Measurements from ENCODE around the gene ASPDH. TPM values are rescaled to one million over a fixed set of nuclear protein-coding genes. Genes with fewer than 3 reads are reported as not detected.

The ASPDH gene
- total and polyA plus RNA-seq, 2 of the 4 experiments (the other 2 are of a cell fraction), result not detected

GRCh38 chr19:50548191-50549058, 34.7 kb upstream of the ASPDH start (continued):
- TF ChIP-seq NFE2L2 (IDR thresholded peaks at IDR 0.05; ENCODE audit: low read depth, low read length), result no peak

DNA sequence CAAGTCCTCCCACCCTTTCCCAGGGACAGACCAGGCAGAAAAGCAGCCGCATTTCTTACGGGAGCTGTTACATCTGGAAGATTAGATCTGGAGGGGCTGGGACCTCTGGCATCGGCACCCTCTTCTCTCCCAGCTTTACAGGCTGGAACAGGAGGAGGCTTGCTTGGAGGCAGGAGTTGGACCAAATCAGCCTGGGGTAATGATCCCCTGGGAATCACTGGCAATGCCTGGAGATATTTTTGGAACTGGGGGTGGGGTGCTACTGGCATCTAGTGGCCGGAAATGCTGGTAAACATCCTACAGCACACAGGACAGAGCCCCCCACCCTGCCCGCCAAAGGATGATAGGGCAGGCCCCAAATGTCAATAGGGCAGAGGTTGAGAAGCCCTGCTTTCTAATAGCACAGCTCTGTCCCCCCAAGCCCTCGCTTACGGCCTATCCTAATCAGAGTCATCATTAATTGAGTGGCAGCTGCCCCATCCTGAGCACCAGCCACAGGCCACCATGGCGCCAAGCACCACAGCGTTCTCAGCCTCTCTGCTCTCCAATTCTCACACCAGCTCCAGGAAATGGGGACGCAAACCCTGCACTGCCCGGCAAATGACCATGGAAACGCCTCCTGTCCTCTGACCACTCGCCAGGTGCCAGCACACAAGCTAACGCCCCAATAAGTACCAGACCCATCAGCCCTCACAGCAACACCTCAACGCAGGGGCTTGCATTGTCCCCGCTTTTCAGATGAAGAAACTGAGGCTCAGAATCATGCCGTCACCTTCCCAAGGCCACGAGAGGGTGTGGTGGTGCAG, 33.9 kb upstream of the ASPDH start:
- Histone ChIP-seq H3K4me1 (ENCODE audit: control insufficient read depth, insufficient read depth, low read length) (no peaks in the 10 kb centered on the region; the same call in 1 of the 2 replicates), H3K9ac (ENCODE audit: low read depth, low read length) (no peak overlapping the region), H3K79me1 (ENCODE audit: low read depth in 1 of 2, low read length in 2 of 2) (no peaks in the 10 kb centered on the region), H4K91ac (ENCODE audit: insufficient read depth, low read depth, low read length) (no peak overlapping the region), H3K4ac (ENCODE audit: low read depth, low read length) (no peak overlapping the region), H2AK9ac (replicated peaks; ENCODE audit: low read depth, low read length, poor library complexity) (no peak overlapping the region), H3K9me3 (ENCODE audit: control insufficient read depth, insufficient read depth, low read length) (no peaks in the 10 kb centered on the region), H3K23ac (ENCODE audit: low read depth, low read length) (no peak overlapping the region), H3K4me3 (ENCODE audit: insufficient read depth, low read depth, low read length) (no peak overlapping the region), H3K9me1 (ENCODE audit: insufficient read depth, low read length) (no peaks in the 10 kb centered on the region), H2BK20ac (ENCODE audit: low read depth, low read length) (no peak overlapping the region), H3K18ac (ENCODE audit: low read depth, low read length) (no peak overlapping the region), H3K4me2 (ENCODE audit: low read depth, low read length) (no peak overlapping the region), H4K5ac (ENCODE audit: low read depth, low read length) (no peak overlapping the region), H4K8ac (ENCODE audit: low read depth in 2 of 2, low read length in 2 of 2) (no peak overlapping the region), H3K27me3 (ENCODE audit: control insufficient read depth, insufficient read depth, low read length) (peaks cover 21% of the 10 kb centered on the region), H4K20me1 (ENCODE audit: insufficient read depth, low read length) (no peaks in the 10 kb centered on the region), H2BK5ac (ENCODE audit: low read depth, low read length, poor library complexity, severe bottlenecking) (no peak overlapping the region), H2AK5ac (ENCODE audit: low read depth, low read length) (no peak overlapping the region), H3K27ac (ENCODE audit: insufficient read depth, low read length) (no peak overlapping the region), H2BK120ac (ENCODE audit: low read depth, low read length) (no peak overlapping the region), H2AFZ (replicated peaks; ENCODE audit: low read length, poor library complexity) (no peak overlapping the region), H3K14ac (replicated peaks; ENCODE audit: low read depth, low read length) (no peak overlapping the region), H2BK15ac (ENCODE audit: low read depth, low read length) (no peak overlapping the region), H3K36me3 (ENCODE audit: control insufficient read depth, insufficient read depth, low read length) (no peaks in the 10 kb centered on the region), H3K56ac (ENCODE audit: extremely low read depth, insufficient read depth, low read length) (no peak overlapping the region)
- 65% methylated on average over 4 of the region's 18 CpGs; no CpG with 5 or more reads in 1 of the 2 experiments for WGBS, 2 experiments (ENCODE audit: extremely low coverage in 2 of 2, insufficient read length in 1 of 2)
- no peak for DNase-seq
- ChIA-PET POLR2A (ENCODE audit: unreplicated experiment) (no interaction called here), CTCF (interaction anchor here (0.7 to 1.0 kb wide), 2 partner anchors 9 to 236 kb away, joined by 3 read pairs; no protein-coding TSS in a partner anchor)
- BruUV-seq (replicated peaks), result no TSS peak
- no peak for ATAC-seq (ENCODE audit: low read depth)
- in situ Hi-C loops (cut with MboI; ENCODE audit: low sequenced_read_pairs) (no loop called here), dilution Hi-C loops (cut with HindIII; ENCODE audit: low sequenced_read_pairs, unreplicated experiment) (no loop called here), intact Hi-C loops (cut with micrococcal nuclease) (no loop called here)
- TF ChIP-seq CHD1 (IDR thresholded peaks at IDR 0.05; ENCODE audit: low read depth, low read length) (no peak), RCOR1 (IDR thresholded peaks at IDR 0.05; ENCODE audit: insufficient replicate concordance, low read length) (no peak), SMC3 (IDR thresholded peaks at IDR 0.05; ENCODE audit: low read depth, low read length) (no peak), RAD21 (IDR thresholded peaks at IDR 0.05; ENCODE audit: low read length) (no peak), MXI1 (IDR thresholded peaks at IDR 0.05; ENCODE audit: borderline replicate concordance, low read depth, low read length) (no peak), POLR2A (IDR thresholded peaks at IDR 0.05; ENCODE audit: low read depth, low read length) (no peak), CEBPB (IDR thresholded peaks at IDR 0.05; ENCODE audit: low read depth, low read length) (no peak)
- TF ChIP-seq, protein P1, sequence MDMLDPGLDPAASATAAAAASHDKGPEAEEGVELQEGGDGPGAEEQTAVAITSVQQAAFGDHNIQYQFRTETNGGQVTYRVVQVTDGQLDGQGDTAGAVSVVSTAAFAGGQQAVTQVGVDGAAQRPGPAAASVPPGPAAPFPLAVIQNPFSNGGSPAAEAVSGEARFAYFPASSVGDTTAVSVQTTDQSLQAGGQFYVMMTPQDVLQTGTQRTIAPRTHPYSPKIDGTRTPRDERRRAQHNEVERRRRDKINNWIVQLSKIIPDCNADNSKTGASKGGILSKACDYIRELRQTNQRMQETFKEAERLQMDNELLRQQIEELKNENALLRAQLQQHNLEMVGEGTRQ (IDR thresholded peaks at IDR 0.05; ENCODE audit: low read depth, low read length), result no peak
- TF ChIP-seq, protein P2, sequence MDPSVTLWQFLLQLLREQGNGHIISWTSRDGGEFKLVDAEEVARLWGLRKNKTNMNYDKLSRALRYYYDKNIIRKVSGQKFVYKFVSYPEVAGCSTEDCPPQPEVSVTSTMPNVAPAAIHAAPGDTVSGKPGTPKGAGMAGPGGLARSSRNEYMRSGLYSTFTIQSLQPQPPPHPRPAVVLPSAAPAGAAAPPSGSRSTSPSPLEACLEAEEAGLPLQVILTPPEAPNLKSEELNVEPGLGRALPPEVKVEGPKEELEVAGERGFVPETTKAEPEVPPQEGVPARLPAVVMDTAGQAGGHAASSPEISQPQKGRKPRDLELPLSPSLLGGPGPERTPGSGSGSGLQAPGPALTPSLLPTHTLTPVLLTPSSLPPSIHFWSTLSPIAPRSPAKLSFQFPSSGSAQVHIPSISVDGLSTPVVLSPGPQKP (IDR thresholded peaks at IDR 0.05; ENCODE audit: borderline replicate concordance, low read depth, low read length), result no peak
